Tibial artery (tissue), 4 donors: Measurements from ENCODE around the gene CACNA1C.

Experiments
- DNase-seq, 2 donors: peaks; one replicate each; pipeline ENCODE4 v3.0.0-alpha.2; 2019
- H3K27ac ChIP-seq, 2 donors: fragments of 200-600 bp; sonication (generic) in 1 of 2; 1 replicate in 1 of 2; 2 replicates in 1 of 2; pipeline ENCODE4 v1.5.1; 2018 to 2019; ENCODE audit warnings: mild to moderate bottlenecking in 1 of 2
- H3K27me3 ChIP-seq, 2 donors: fragments of 200-600 bp; sonication (generic) in 1 of 2; one replicate each; pipeline versions ENCODE4 v1.5.1 to v1.6.0; 2016 to 2019
- H3K36me3 ChIP-seq, 3 donors: fragments of 200-600 bp; sonication (generic) in 2 of 3; one replicate each; pipeline ENCODE4 v1.5.1; 2016 to 2019; ENCODE audit warnings: mild to moderate bottlenecking in 2 of 3
- H3K4me1 ChIP-seq, 4 donors: fragments of 200-600 bp; sonication (generic) in 2 of 4; 1 replicate in 3 of 4; 2 replicates in 1 of 4; pipeline ENCODE4 v1.5.1; 2016 to 2019
- H3K4me3 ChIP-seq, 2 donors: fragments of 200-600 bp; sonication (generic) in 1 of 2; 1 replicate in 1 of 2; 2 replicates in 1 of 2; pipeline ENCODE4 v1.5.1; 2018 to 2019; ENCODE audit warnings: mild to moderate bottlenecking in 2 of 2
- H3K9me3 ChIP-seq, 3 donors: fragments of 200-600 bp; sonication (generic) in 1 of 3; one replicate each; pipeline ENCODE4 v1.5.1; 2016 to 2019
- CTCF ChIP-seq, 2 experiments: fragments of 200-600 bp in 1 of 2; fragments of 450-650 bp in 1 of 2; IDR thresholded peaks; one replicate each; pipeline ENCODE4 v1.5.1; 2017 to 2019; ENCODE audit warnings: antibody characterized with exemption in 2 of 2, mild to moderate bottlenecking in 1 of 2, moderate library complexity in 1 of 2
- intact Hi-C: fragments of 100-400 bp; cut with DNase I; formaldehyde crosslinking; loops from one replicate; pipeline ENCODE4 v1.15.0; 2023; ENCODE audit warnings: low total_unique reads

CACNA1C gene

GRCh38 chr12:2533036-2533435, 480.2 kb downstream of the CACNA1C start:
- Histone ChIP-seq H3K4me3 (no peak overlapping the region), H3K36me3 (peaks cover 15 to 52% (median 25%) of the 10 kb centered on the region in 3 donors), H3K27me3 (no peaks in the 10 kb centered on the region), H3K9me3 (no peaks in the 10 kb centered on the region), H3K4me1 (no peaks in the 10 kb centered on the region), H3K27ac (no peak overlapping the region)
- intact Hi-C loops: loop anchor here (10.0 kb wide), 1 partner anchor 1298 kb away; no protein-coding TSS in a partner anchor
- no peak for DNase-seq
- no peak for TF ChIP-seq CTCF (IDR thresholded peaks at IDR 0.05)

GRCh38 chr12:2535583-2536204, 482.9 kb downstream of the CACNA1C start:
- no peak overlapping the region for H3K27ac ChIP-seq
- DNase-seq: no peak

GRCh38 chr12:2536724-2537123, 483.9 kb downstream of the CACNA1C start:
- H3K36me3 ChIP-seq: peaks cover 6 to 57% (median 19%) of the 10 kb centered on the region in 3 donors

More at GRCh38 chr12:2535583-2536204, 482.9 kb downstream of the CACNA1C start:
- Histone ChIP-seq H3K36me3 (peaks cover 10 to 51% (median 21%) of the 10 kb centered on the region in 3 donors), H3K4me3 (no peak overlapping the region), H3K4me1 (no peaks in the 10 kb centered on the region), H3K9me3 (no peaks in the 10 kb centered on the region), H3K27me3 (no peaks in the 10 kb centered on the region)
- no peak for TF ChIP-seq CTCF (IDR thresholded peaks at IDR 0.05)
- intact Hi-C loops: loop anchor here (10.0 kb wide), 1 partner anchor 1301 kb away; no protein-coding TSS in a partner anchor

GRCh38 chr12:2537868-2538541, 485.2 kb downstream of the CACNA1C start:
- H3K27me3 ChIP-seq: no peaks in the 10 kb centered on the region
- intact Hi-C loops: loop anchor here (10.0 kb wide), 1 partner anchor 1303 kb away; no protein-coding TSS in a partner anchor
- H3K4me1 ChIP-seq: no peaks in the 10 kb centered on the region
- no peak for TF ChIP-seq CTCF (IDR thresholded peaks at IDR 0.05)
- H3K4me3 ChIP-seq: no peak overlapping the region
- no peak for DNase-seq
- no peaks in the 10 kb centered on the region for H3K9me3 ChIP-seq
- peaks cover 5 to 55% (median 8%) of the 10 kb centered on the region in 3 donors for H3K36me3 ChIP-seq
- no peak overlapping the region for H3K27ac ChIP-seq

More at GRCh38 chr12:2536724-2537123, 483.9 kb downstream of the CACNA1C start:
- no peak overlapping the region for H3K27ac ChIP-seq
- H3K4me3 ChIP-seq: no peak overlapping the region
- no peak for DNase-seq
- TF ChIP-seq CTCF (IDR thresholded peaks at IDR 0.05): no peak
- no peaks in the 10 kb centered on the region for H3K4me1 ChIP-seq
- intact Hi-C loops: loop anchor here (10.0 kb wide), 1 partner anchor 1302 kb away; no protein-coding TSS in a partner anchor
- H3K27me3 ChIP-seq: no peaks in the 10 kb centered on the region
- H3K9me3 ChIP-seq: no peaks in the 10 kb centered on the region

- H3K27me3 ChIP-seq: no peaks in the 10 kb centered on the region
- no peaks in the 10 kb centered on the region for H3K9me3 ChIP-seq
- TF ChIP-seq CTCF (IDR thresholded peaks at IDR 0.05): no peak
- no peak for DNase-seq
- intact Hi-C loops: loop anchor here (10.0 kb wide), 1 partner anchor 1305 kb away; no protein-coding TSS in a partner anchor
- no peak overlapping the region for H3K4me3 ChIP-seq
- H3K27ac ChIP-seq: no peak overlapping the region
- H3K4me1 ChIP-seq: no peaks in the 10 kb centered on the region
- H3K36me3 ChIP-seq: peaks cover 5 to 45% (median 8%) of the 10 kb centered on the region in 3 donors
Observed at GRCh38 chr12:2539938-2540337, 487.2 kb downstream of the CACNA1C start.
